ENCODE measurements around the gene KCTD13. TPM values are rescaled to one million over a fixed set of nuclear protein-coding genes. Genes with fewer than 3 reads are reported as not detected.
"Not testable (repeated sequence)": the region's sequence is repeated elsewhere in the genome, so short reads cannot be mapped to it uniquely, and the experiment has no call there.

The KCTD13 gene
- total RNA-seq, 2 donors from 2014 or later: 15.9 to 134 TPM

GRCh38 chr16:29912087-29912486 is 13.9 kb downstream of the KCTD13 start:
- no peak for DNase-seq (ENCODE audit: low spot score)
- Histone ChIP-seq H3K27me3 (replicated peaks; ENCODE audit: insufficient read depth) (no peaks in the 10 kb centered on the region), H3K4me1 (replicated peaks) (no peaks in the 10 kb centered on the region), H3K4me3 (no peak overlapping the region), H3K27ac (no peak overlapping the region), H3K36me3 (no peaks in the 10 kb centered on the region), H3K9me3 (no peaks in the 10 kb centered on the region)
- TF ChIP-seq POLR2A (IDR thresholded peaks at IDR 0.05) (no peak), POLR2AphosphoS5 (IDR thresholded peaks at IDR 0.05) (no peak), CTCF (IDR thresholded peaks at IDR 0.05) (no peak)
- WGBS: 70% methylated on average over 11 of the region's 11 CpGs
- intact Hi-C loops (cut with DNase I): no loop called here

GRCh38 chr16:29911676-29912010 is 14.4 kb downstream of the KCTD13 start:
- Histone ChIP-seq H3K9me3 (no peaks in the 10 kb centered on the region), H3K4me1 (replicated peaks) (no peaks in the 10 kb centered on the region), H3K36me3 (no peaks in the 10 kb centered on the region), H3K4me3 (no peak overlapping the region), H3K27ac (no peak overlapping the region), H3K27me3 (replicated peaks; ENCODE audit: insufficient read depth) (no peaks in the 10 kb centered on the region)
- WGBS: 80% methylated on average over 12 of the region's 15 CpGs
- TF ChIP-seq CTCF (IDR thresholded peaks at IDR 0.05): no peak
- no peak for TF ChIP-seq POLR2AphosphoS5 (IDR thresholded peaks at IDR 0.05)
- intact Hi-C loops (cut with DNase I): no loop called here
- no peak for DNase-seq (ENCODE audit: low spot score)

GRCh38 chr16:29910819-29911675 is 15.0 kb downstream of the KCTD13 start:
- WGBS: 86% methylated on average over 18 of the region's 20 CpGs
- Histone ChIP-seq H3K4me3 (no peak overlapping the region), H3K36me3 (no peaks in the 10 kb centered on the region), H3K27ac (no peak overlapping the region), H3K9me3 (no peaks in the 10 kb centered on the region), H3K4me1 (replicated peaks) (no peaks in the 10 kb centered on the region), H3K27me3 (replicated peaks; ENCODE audit: insufficient read depth) (no peaks in the 10 kb centered on the region)
- no peak for DNase-seq (ENCODE audit: low spot score)
- intact Hi-C loops (cut with DNase I): no loop called here
- TF ChIP-seq POLR2A (IDR thresholded peaks at IDR 0.05) (no peak), POLR2AphosphoS5 (IDR thresholded peaks at IDR 0.05) (no peak), CTCF (IDR thresholded peaks at IDR 0.05) (no peak)

- H3K36me3 ChIP-seq; H3K27me3 ChIP-seq (replicated peaks; ENCODE audit: insufficient read depth); DNase-seq (ENCODE audit: low spot score); H3K9me3 ChIP-seq; H3K4me3 ChIP-seq; H3K27ac ChIP-seq; intact Hi-C loops (cut with DNase I); H3K4me1 ChIP-seq (replicated peaks): not testable (repeated sequence)
- WGBS: 76% methylated on average over 6 of the region's 6 CpGs
Observed at GRCh38 chr16:29909851-29910250, 16.2 kb downstream of the KCTD13 start.

GRCh38 chr16:29909391-29909790 is 16.6 kb downstream of the KCTD13 start:
- Histone ChIP-seq H3K36me3 (no peaks in the 10 kb centered on the region), H3K4me3 (no peak overlapping the region), H3K27me3 (replicated peaks; ENCODE audit: insufficient read depth) (no peaks in the 10 kb centered on the region), H3K4me1 (replicated peaks) (no peaks in the 10 kb centered on the region), H3K27ac (no peak overlapping the region), H3K9me3 (no peaks in the 10 kb centered on the region)
- intact Hi-C loops (cut with DNase I): no loop called here
- no peak for DNase-seq (ENCODE audit: low spot score)
- TF ChIP-seq POLR2A (IDR thresholded peaks at IDR 0.05): no peak
- no peak for TF ChIP-seq CTCF (IDR thresholded peaks at IDR 0.05)
- no peak for TF ChIP-seq POLR2AphosphoS5 (IDR thresholded peaks at IDR 0.05)
- WGBS: 58% methylated on average over 2 of the region's 2 CpGs
